GM12878 (cell line): ENCODE results near the gene SYNRG. TPM values are rescaled to one million over a fixed set of nuclear protein-coding genes. Genes with fewer than 3 reads are reported as not detected.

ENCODE experiments used
- ATAC-seq: fragments of 200-7000 bp; cut with Tn5 transposase; 3 replicates; pipeline ENCODE4 v1.9.1; 2020; ENCODE audit warnings: mild to moderate bottlenecking, moderate library complexity
- BruUV-seq: library from RNA; stranded (reverse); fragments of 400-500 nt; replicated peaks from 2 replicates; lab custom pipeline; 2021; lab: Mats Ljungman, UMichigan
- CTCF ChIA-PET: fragments of 300-600 bp; sonication (Branson Sonifier 250); formaldehyde crosslinking; extraction: SDS; loops from one replicate; lab custom pipeline; 2021; ENCODE audit warnings: inconsistent platforms; lab: Yijun Ruan, JAX
- POLR2A ChIA-PET: fragments of 350-600 bp; formaldehyde crosslinking; extraction: SDS; loops from one replicate; lab custom pipeline; 2021; ENCODE audit warnings: inconsistent platforms; lab: Charles Lee
- RAD21 ChIA-PET: fragments of 300-600 bp; sonication (Branson Sonifier 250); formaldehyde crosslinking; loops from one replicate; lab custom pipeline; 2023; ENCODE audit warnings: antibody characterized with exemption; ENCODE audit not compliant: unreplicated experiment; lab: Charles Lee
- SMC1A ChIA-PET: fragments of 300-600 bp; sonication (Branson Sonifier 250); formaldehyde crosslinking; loops from one replicate; lab custom pipeline; 2023; ENCODE audit not compliant: unreplicated experiment, uncharacterized antibody; lab: Charles Lee
- DNase-seq: peaks from one replicate; pipeline ENCODE4 v3.0.0-alpha.2; 2011; ENCODE audit warnings: low read depth, low spot score
- FAIRE-seq: peaks from 3 replicates; lab custom pipeline; 2011; peaks lifted over from hg19 to GRCh38; lab: Jason Lieb, UNC
- H2AFZ ChIP-seq: 2 replicates; pipeline ENCODE4 v1.6.0; 2011; ENCODE audit warnings: low read depth, low read length, control low read depth; ENCODE audit not compliant: control insufficient read depth
- H3K27ac ChIP-seq: 2 replicates; pipeline ENCODE4 v1.5.1; 2011; ENCODE audit warnings: control low read depth; ENCODE audit not compliant: control insufficient read depth, insufficient read depth
- H3K27me3 ChIP-seq, 2 experiments: replicated peaks in 1 of 2; 2 replicates each; pipeline versions ENCODE4 v1.6.0 to v1.6.1; 2011; ENCODE audit warnings: low read length in 1 of 2; ENCODE audit not compliant: control insufficient read depth in 2 of 2, insufficient read depth in 2 of 2
- H3K36me3 ChIP-seq, 2 experiments: 2 replicates each; pipeline ENCODE4 v1.5.1; 2011; ENCODE audit warnings: low read length in 1 of 2; ENCODE audit not compliant: control insufficient read depth in 2 of 2, insufficient read depth in 2 of 2
- H3K4me1 ChIP-seq: 2 replicates; pipeline ENCODE4 v1.6.1; 2011; ENCODE audit warnings: mild to moderate bottlenecking, low read length, moderate library complexity, mixed read lengths; ENCODE audit not compliant: control insufficient read depth, insufficient read depth
- H3K4me2 ChIP-seq: 2 replicates; pipeline ENCODE4 v1.6.0; 2011; ENCODE audit warnings: control low read depth; ENCODE audit not compliant: control insufficient read depth, insufficient read depth
- H3K4me3 ChIP-seq: fragments of 200-600 bp; sonication (generic); 2 replicates; pipeline ENCODE4 v1.5.1; 2016
- H3K79me2 ChIP-seq: 2 replicates; pipeline ENCODE4 v1.6.0; 2011; ENCODE audit warnings: low read length; ENCODE audit not compliant: control insufficient read depth, insufficient read depth
- H3K9ac ChIP-seq: 2 replicates; pipeline ENCODE4 v1.8.0; 2011; ENCODE audit warnings: low read length, control low read depth, mixed read lengths; ENCODE audit not compliant: control insufficient read depth, insufficient read depth
- H3K9me3 ChIP-seq: replicated peaks from 3 replicates; pipeline ENCODE4 v1.5.1; 2011; ENCODE audit warnings: mild to moderate bottlenecking, low read length; ENCODE audit not compliant: control insufficient read depth, insufficient read depth
- H4K20me1 ChIP-seq: 2 replicates; pipeline ENCODE4 v1.6.0; 2011; ENCODE audit not compliant: control insufficient read depth, insufficient read depth
- BCL3 ChIP-seq: IDR thresholded peaks from 2 replicates; pipeline ENCODE4 v1.6.1; 2011; ENCODE audit warnings: borderline replicate concordance, low read depth, mild to moderate bottlenecking, moderate library complexity, low read length; ENCODE audit not compliant: insufficient read depth, poor library complexity, severe bottlenecking
- CBFB ChIP-seq: IDR thresholded peaks from 2 replicates; pipeline ENCODE4 v1.6.1; 2016; ENCODE audit warnings: antibody characterized with exemption, low read depth
- CBX5 ChIP-seq: sonication (generic); IDR thresholded peaks from 2 replicates; pipeline ENCODE4 v1.6.1; 2016; ENCODE audit warnings: low read depth, moderate library complexity, mild to moderate bottlenecking, inconsistent platforms
- CHD1 ChIP-seq: IDR thresholded peaks from 2 replicates; pipeline ENCODE4 v1.6.1; 2012; ENCODE audit warnings: low read depth, low read length, improper control_type of control experiment
- HDGF ChIP-seq: fragments of 450-650 bp; IDR thresholded peaks from 2 replicates; pipeline ENCODE4 v1.6.1; 2016; ENCODE audit warnings: antibody characterized with exemption
- JUNB ChIP-seq: IDR thresholded peaks from 2 replicates; pipeline ENCODE4 v1.6.1; 2016; ENCODE audit warnings: antibody characterized with exemption, mild to moderate bottlenecking
- NFXL1 ChIP-seq: fragments of 450-650 bp; IDR thresholded peaks from 2 replicates; pipeline ENCODE4 v1.6.1; 2017; ENCODE audit warnings: antibody characterized with exemption, mild to moderate bottlenecking, borderline replicate concordance
- RFX5 ChIP-seq: IDR thresholded peaks from 2 replicates; pipeline ENCODE4 v1.6.1; 2011; ENCODE audit warnings: low read depth, low read length, improper control_type of control experiment
- SMAD5 ChIP-seq: IDR thresholded peaks from 2 replicates; pipeline ENCODE4 v1.6.1; 2016; ENCODE audit warnings: antibody characterized with exemption, low read depth
- USF2 ChIP-seq: IDR thresholded peaks from 2 replicates; pipeline ENCODE4 v1.6.1; 2011; ENCODE audit warnings: low read depth, low read length, improper control_type of control experiment, borderline replicate concordance
- ZNF24 ChIP-seq: fragments of 450-650 bp; IDR thresholded peaks from 2 replicates; pipeline ENCODE4 v1.6.1; 2017; ENCODE audit warnings: antibody characterized with exemption, mild to moderate bottlenecking
- ZNF274 ChIP-seq: IDR thresholded peaks from one replicate; pipeline ENCODE4 v1.8.0; 2011; ENCODE audit not compliant: insufficient read length, insufficient read depth
- WGBS: methylation state at CpG from one replicate; pipeline ENCODE4 v1.1.6; 2016; ENCODE audit warnings: low lambda C conversion rate; ENCODE audit not compliant: insufficient replicate concordance, insufficient coverage; ENCODE audit errors: missing lambda C conversion rate; 5-methylcytosine and 5-hydroxymethylcytosine counted together
- in situ Hi-C: fragments of 300-500 bp; cut with MboI; formaldehyde crosslinking; loops from 9 replicates; pipeline ENCODE4 v1.14.3; 2018; ENCODE audit warnings: mixed read lengths
- intact Hi-C: fragments of 100-400 bp; cut with micrococcal nuclease; formaldehyde crosslinking; loops from one replicate; pipeline ENCODE4 v1.14.2; 2022; ENCODE audit not compliant: unreplicated experiment
- polyA plus RNA-seq, 11 experiments: library from polyadenylated mRNA; depleted of rRNA in 4 of 11; unstranded in 6 of 11; stranded (reverse) in 5 of 11; fragments of >200 nt; fragmentation: Nextera tagmentation in 4 of 11; fragmentation: Illumina TruSeq in 1 of 11; extraction: Ambion mirVana in 4 of 11; extraction: Trizol in 1 of 11; gene quantifications; 1 replicate in 1 of 11; 2 replicates in 10 of 11; pipeline versions ENCODE4 v1.2.1 to v1.2.3, GENCODE V29; 2011 to 2016; ENCODE audit warnings: inconsistent platforms in 2 of 11, missing spikeins in 2 of 11, low read depth in 1 of 11
- total RNA-seq, 4 experiments: library from RNA; depleted of rRNA in 3 of 4; stranded (reverse); fragments of >200 nt in 3 of 4; fragmentation: Illumina TruSeq in 1 of 4; extraction: Trizol in 1 of 4; gene quantifications; 2 replicates each; pipeline versions ENCODE4 v1.2.1 to v1.2.3, GENCODE V29; 2013 to 2021
- TF ChIP-seq, protein P1 (sequence below): fragments of 450-650 bp; conservative IDR thresholded peaks from 2 replicates; pipeline ENCODE4 v1.6.1; 2017; ENCODE audit warnings: mild to moderate bottlenecking, moderate library complexity
- TF ChIP-seq, protein P2 (sequence below): IDR thresholded peaks from 2 replicates; pipeline ENCODE4 v1.6.1; 2012; ENCODE audit warnings: low read depth, low read length, improper control_type of control experiment
- TF ChIP-seq, protein P3 (sequence below): IDR thresholded peaks from 2 replicates; pipeline ENCODE4 v1.6.1; 2012; ENCODE audit warnings: low read length, inconsistent platforms

SYNRG gene
- total and polyA plus RNA-seq, 10 of the 15 experiments (the other 5 are each of a cell fraction or from before 2014, with no cell fraction given): 5.2 to 40.4 (median 26.7) TPM

GRCh38 chr17:37476431-37477120, 132.6 kb downstream of the SYNRG start (continued):
- TF ChIP-seq, protein P1, sequence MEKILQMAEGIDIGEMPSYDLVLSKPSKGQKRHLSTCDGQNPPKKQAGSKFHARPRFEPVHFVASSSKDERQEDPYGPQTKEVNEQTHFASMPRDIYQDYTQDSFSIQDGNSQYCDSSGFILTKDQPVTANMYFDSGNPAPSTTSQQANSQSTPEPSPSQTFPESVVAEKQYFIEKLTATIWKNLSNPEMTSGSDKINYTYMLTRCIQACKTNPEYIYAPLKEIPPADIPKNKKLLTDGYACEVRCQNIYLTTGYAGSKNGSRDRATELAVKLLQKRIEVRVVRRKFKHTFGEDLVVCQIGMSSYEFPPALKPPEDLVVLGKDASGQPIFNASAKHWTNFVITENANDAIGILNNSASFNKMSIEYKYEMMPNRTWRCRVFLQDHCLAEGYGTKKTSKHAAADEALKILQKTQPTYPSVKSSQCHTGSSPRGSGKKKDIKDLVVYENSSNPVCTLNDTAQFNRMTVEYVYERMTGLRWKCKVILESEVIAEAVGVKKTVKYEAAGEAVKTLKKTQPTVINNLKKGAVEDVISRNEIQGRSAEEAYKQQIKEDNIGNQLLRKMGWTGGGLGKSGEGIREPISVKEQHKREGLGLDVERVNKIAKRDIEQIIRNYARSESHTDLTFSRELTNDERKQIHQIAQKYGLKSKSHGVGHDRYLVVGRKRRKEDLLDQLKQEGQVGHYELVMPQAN: no peak
- TF ChIP-seq, all 136 proteins: peak for 0

DNA sequence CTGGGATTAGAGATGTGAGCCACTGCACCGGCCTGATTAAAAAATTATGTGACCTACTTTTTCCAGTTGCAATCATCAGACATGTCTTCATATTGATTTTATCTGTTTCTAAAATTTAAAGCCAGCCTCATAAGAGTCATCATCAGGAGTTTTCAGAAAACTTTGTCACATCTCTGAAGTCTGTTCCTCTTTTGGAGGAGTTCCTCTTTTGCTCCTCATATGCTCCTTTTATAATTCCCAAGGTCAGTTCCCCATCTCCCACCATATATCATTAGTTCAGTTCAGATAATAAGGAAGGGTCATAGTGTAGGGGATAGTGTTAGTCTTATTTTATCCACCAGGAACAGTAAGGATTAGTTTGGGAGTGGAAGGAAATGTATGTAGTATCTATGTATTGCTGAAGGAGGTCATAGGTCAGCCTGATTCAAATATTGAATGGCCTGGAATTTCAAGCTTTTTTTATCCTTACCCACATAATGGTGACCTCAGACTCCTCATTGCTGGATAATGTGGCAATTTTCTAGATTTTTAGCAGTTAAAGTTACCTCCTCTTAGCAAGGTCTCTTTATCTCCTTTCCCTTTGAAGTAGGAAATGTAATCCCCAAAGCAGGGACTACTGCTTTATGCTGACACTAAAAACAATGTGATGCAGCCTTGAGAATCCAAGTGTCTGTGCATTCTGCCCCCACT, 133.3 kb downstream of the SYNRG start:
- no TSS peak for BruUV-seq
- no peak for TF ChIP-seq ZNF24
- TF ChIP-seq JUNB: no peak
- TF ChIP-seq ZNF274: no peak
- no peak for TF ChIP-seq USF2
- TF ChIP-seq SMAD5: no peak
- TF ChIP-seq CHD1: no peak
- TF ChIP-seq, protein P2, sequence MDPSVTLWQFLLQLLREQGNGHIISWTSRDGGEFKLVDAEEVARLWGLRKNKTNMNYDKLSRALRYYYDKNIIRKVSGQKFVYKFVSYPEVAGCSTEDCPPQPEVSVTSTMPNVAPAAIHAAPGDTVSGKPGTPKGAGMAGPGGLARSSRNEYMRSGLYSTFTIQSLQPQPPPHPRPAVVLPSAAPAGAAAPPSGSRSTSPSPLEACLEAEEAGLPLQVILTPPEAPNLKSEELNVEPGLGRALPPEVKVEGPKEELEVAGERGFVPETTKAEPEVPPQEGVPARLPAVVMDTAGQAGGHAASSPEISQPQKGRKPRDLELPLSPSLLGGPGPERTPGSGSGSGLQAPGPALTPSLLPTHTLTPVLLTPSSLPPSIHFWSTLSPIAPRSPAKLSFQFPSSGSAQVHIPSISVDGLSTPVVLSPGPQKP: no peak
- TF ChIP-seq BCL3: no peak
- TF ChIP-seq CBFB: no peak
- TF ChIP-seq NFXL1: no peak
- TF ChIP-seq RFX5: no peak
- TF ChIP-seq, protein P3, sequence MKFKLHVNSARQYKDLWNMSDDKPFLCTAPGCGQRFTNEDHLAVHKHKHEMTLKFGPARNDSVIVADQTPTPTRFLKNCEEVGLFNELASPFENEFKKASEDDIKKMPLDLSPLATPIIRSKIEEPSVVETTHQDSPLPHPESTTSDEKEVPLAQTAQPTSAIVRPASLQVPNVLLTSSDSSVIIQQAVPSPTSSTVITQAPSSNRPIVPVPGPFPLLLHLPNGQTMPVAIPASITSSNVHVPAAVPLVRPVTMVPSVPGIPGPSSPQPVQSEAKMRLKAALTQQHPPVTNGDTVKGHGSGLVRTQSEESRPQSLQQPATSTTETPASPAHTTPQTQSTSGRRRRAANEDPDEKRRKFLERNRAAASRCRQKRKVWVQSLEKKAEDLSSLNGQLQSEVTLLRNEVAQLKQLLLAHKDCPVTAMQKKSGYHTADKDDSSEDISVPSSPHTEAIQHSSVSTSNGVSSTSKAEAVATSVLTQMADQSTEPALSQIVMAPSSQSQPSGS: no peak
- TF ChIP-seq CBX5: no peak
- TF ChIP-seq HDGF: no peak

More for the DNA sequence above, 133.3 kb downstream of the SYNRG start:
- H3K4me1 ChIP-seq: no peaks in the 10 kb centered on the region
- H3K27me3 ChIP-seq: no peaks in the 10 kb centered on the region
- ATAC-seq (no peak), DNase-seq (no peak), FAIRE-seq (no peak)
- WGBS: 100% methylated on average over 1 of the region's 1 CpG
- H3K27ac ChIP-seq: no peak overlapping the region
- RAD21 ChIA-PET: no interaction called here
- SMC1A ChIA-PET: no interaction called here
- H3K9ac ChIP-seq: no peak overlapping the region
- peaks cover 10 to 24% of the 10 kb centered on the region in 2 experiments; a peak in 3 of 4 replicates for H3K36me3 ChIP-seq
- no peaks in the 10 kb centered on the region for H3K9me3 ChIP-seq
- CTCF ChIA-PET: interaction anchor here (1.0 to 1.4 kb wide), 2 partner anchors 11 to 99 kb away, joined by 3 to 4 read pairs; no protein-coding TSS in a partner anchor
- in situ Hi-C loops: no loop called here
- no peaks in the 10 kb centered on the region for H4K20me1 ChIP-seq
- no peak overlapping the region for H3K4me3 ChIP-seq
- POLR2A ChIA-PET: no interaction called here
- H3K79me2 ChIP-seq: no peaks in the 10 kb centered on the region
- H2AFZ ChIP-seq: no peak overlapping the region
- no peak overlapping the region for H3K4me2 ChIP-seq
- intact Hi-C loops: no loop called here
